COLO668 (cell line): ENCODE measurements around the gene CELSR1.

Experiments
- DNase-seq: peaks from one replicate; lab custom pipeline; 2025; ENCODE audit not compliant: unreplicated experiment; lab: John Stamatoyannopoulos, UW

Gene CELSR1, protein sequence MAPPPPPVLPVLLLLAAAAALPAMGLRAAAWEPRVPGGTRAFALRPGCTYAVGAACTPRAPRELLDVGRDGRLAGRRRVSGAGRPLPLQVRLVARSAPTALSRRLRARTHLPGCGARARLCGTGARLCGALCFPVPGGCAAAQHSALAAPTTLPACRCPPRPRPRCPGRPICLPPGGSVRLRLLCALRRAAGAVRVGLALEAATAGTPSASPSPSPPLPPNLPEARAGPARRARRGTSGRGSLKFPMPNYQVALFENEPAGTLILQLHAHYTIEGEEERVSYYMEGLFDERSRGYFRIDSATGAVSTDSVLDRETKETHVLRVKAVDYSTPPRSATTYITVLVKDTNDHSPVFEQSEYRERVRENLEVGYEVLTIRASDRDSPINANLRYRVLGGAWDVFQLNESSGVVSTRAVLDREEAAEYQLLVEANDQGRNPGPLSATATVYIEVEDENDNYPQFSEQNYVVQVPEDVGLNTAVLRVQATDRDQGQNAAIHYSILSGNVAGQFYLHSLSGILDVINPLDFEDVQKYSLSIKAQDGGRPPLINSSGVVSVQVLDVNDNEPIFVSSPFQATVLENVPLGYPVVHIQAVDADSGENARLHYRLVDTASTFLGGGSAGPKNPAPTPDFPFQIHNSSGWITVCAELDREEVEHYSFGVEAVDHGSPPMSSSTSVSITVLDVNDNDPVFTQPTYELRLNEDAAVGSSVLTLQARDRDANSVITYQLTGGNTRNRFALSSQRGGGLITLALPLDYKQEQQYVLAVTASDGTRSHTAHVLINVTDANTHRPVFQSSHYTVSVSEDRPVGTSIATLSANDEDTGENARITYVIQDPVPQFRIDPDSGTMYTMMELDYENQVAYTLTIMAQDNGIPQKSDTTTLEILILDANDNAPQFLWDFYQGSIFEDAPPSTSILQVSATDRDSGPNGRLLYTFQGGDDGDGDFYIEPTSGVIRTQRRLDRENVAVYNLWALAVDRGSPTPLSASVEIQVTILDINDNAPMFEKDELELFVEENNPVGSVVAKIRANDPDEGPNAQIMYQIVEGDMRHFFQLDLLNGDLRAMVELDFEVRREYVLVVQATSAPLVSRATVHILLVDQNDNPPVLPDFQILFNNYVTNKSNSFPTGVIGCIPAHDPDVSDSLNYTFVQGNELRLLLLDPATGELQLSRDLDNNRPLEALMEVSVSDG (N-terminal part only)

DNA sequence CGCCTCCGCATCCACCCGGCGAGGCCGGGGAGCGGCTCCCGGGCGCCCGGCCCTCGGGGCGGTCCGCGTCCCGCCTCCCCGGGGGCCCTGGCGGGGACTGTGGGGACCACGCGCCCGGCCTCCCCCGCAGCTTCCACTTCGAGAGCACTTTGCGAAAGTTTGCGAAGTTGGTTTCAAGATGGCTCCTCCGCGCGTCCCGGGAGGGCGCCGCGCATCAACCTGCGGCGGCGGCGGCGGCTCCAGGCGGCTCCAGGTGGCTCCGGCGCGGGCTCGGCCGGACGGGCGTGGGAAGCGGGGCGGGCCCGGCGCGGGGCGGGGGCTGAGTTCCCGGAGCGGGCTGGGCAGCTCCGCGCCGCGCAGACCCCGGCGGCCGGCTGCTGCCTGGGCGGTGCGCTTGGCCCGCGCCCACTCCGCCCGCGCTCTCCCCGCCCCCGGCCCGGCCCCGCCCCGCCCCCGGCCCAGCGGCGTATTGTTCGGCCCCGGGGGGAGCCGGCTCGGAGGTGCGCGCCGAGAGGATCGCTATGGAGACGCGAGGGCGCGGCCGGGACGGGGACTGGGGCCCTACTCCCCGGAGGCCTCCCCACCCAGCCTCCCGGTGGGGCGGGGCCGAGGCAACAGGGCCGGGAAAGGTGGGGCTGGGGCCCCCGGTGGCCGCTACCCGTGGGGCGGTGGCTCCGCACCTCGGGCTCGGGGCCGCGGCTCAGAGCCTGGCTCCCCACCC lies at the start of gene CELSR1:
CELSR1 (minus strand) TSS at position 396 of the 721 bp plus-strand sequence. CDS start 450 bp downstream, outside the sequence.
- DNase-seq, result peak; percentile 74

DNA sequence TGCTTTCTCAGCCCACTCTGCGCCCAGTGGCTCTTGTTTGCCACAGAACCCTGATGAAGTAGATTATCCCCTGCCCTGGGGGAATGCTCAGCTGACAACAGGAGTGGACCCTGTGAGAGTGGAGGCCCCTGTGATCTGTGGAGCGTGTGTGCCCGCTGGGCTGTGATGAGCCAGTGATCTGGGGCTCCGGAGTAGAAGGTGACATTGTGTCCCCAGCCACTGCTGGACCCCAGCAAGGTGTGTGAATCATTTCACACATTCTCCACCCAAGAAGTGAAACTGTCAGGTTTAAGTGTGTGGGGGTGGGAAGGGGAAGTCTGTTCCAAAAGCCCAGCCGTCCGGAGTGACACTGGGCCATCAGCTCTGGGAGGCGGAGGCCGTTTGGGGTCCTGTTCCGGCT lies 49.6 kb upstream of the CELSR1 start:
- no peak for DNase-seq

DNA sequence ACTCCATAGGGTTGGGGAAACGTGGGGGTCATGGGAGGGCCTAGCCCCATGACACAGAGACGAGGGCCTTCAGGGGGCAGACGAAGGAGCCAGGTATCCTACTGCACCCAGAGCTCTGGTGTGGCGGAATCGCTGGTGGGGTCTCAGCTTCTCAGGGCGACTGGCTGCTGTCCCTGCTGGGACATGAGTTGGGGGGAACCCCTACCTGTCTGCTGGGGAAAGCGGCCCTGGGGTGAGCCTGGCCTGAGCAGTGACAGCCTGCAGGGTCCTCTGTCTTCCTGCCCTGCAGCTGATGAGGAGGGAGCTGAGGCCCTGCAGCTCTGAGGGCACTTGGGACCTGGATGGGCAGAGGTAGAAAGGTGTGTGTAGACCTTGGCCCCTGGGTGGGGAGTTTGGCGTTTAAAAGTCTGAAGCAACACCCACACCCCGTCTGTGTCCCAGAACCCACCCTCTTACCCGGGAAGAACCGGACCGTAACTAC lies 49.2 kb upstream of the CELSR1 start:
- DNase-seq, result no peak

DNA sequence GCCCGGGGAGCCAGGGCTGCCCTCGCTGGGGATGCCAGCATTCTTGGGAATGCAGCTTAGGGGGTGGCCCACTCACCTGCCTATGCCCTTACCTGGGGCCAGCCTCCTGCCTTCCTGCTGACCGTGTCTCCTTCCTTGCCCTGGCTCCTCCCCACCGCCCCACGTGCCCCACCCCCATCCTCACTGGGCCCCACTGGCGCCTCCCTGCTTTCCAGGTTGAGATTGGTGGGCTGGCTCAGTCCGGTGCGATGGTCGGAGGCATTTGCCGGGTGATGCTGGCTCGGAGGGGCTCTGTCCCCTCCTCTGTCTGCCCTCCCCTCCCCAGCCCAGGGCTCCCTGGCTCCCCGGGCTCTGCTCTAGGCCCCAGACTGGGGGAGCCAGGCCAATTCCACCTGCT lies 48.7 kb upstream of the CELSR1 start:
- DNase-seq, result no peak

DNA sequence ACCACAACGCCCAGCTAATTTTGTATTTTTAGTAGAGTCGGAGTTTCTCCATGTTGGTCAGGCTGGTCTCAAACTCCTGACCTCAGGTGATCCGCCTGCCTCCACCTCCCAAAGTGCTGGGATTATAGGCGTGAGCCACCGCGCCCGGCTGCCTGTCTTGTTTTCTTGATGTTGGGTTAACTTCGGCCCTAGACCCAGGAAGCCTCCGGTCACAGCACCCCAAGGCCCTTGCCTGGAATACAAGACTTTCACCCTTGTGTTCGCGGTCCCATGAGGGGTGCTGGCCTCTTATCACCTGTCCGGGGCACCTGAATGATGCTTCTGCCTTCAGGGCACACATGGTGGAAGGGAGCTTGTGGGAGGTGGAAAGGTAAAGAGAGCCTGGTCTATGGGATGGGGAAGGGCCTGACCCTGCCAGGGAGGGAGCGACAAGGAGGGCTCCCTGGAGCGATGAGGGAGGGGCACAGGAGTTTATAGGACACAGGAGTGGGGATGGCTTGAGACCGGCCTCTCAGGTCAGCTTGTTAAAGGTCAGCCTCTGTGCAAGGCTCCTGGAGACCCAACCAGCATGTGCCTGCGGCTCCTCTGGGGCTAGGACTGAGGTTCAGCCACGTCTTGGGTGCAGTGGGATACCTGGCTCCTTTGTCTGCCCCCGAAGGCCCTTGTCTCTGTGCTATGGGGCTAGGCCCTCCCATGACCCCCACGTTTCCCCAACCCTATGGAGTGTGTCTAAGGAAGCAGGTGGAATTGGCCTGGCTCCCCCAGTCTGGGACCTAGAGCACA lies 48.1 kb upstream of the CELSR1 start:
- DNase-seq, result no peak

DNA sequence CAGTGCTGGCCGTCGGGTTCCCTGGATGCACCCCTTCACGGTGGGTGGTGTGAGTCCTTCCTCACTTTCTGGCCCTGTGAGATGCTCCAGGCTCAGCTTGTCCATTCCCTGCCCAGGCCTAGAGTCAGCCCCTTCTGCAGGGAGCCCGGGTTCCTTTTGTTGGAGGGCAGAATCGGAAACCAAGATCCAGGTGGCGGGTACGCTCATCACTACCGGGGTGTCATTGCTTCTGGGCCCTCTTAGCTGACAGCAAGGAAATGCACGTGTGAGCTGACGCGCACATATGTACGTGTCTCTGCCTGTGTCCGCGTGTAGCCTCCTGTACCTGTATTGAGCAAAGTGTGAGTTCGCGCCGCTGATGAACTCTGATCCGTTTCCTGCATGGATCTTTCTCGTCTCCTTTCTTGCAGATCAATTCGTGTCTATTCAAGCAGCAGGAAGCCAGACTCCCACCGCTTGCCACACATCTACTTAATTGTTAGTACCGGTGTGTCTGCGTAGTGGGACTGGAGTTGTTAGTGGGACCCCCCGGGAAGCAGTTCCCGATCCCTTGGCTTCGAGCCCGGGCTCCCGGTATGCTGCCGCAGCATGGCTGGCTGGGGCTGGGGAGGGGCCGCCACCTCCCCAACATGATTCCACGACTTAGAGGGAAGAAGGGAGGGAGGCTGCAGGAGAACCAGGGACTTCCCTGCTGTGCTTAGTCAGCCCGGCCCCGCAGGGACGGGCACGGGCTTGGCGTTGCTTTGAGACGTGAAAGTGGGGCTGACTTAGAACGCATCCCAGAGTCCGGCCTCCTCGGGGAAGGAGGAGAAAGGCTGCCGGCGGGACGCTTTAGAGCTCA lies 46.9 kb upstream of the CELSR1 start:
- no peak for DNase-seq

DNA sequence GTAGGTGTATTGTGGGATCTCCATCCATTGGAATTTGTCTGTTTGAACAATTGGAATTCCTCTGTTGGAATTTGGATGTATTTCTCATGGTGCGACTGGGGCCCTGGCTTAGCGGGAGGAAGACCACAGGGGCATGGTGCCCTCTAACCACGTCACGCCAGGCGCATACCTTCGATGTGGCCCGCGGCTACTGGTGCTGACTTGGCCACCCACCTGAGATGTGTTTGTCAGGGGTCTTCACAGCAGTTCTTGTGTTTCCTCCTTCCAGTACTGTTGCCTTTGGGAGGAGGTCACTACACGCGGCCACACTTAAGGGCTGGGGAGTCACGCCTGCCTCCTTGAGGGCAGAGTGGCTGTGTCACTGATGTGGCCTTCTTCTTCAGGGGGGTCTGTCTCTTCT lies 46.2 kb upstream of the CELSR1 start:
- no peak for DNase-seq

DNA sequence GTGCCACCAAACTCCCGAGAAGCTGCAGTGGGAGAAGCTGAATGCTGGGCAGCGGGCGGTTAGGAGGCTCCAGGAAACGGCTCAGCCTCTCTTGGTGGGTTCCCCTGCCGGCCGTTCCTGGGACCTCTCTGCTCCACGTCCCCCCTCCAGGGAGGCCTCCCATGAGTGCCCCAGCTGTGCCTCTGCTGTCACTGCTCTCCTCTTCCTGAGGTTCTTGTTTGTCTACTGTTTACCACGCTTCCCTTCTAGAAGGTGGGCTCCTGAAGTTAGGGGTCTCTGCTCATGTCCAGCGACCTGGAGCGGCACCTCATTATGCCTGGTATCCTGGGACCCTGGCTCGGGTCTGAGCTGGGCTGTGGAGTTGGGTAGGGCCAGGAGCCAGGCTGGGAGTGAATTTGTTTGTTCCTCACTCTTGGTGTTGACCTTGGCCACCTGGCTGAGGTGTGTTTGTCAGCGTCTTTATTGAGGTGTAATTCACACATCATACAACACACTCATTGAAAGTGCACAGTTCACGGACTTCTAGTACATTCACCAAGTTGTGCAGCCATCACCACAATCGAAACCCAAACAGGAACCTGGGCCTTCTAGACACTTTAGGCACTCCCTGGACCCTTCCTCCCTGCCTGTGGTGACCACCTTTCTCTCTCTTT lies 45.0 kb upstream of the CELSR1 start:
- peak; percentile 37 for DNase-seq

DNA sequence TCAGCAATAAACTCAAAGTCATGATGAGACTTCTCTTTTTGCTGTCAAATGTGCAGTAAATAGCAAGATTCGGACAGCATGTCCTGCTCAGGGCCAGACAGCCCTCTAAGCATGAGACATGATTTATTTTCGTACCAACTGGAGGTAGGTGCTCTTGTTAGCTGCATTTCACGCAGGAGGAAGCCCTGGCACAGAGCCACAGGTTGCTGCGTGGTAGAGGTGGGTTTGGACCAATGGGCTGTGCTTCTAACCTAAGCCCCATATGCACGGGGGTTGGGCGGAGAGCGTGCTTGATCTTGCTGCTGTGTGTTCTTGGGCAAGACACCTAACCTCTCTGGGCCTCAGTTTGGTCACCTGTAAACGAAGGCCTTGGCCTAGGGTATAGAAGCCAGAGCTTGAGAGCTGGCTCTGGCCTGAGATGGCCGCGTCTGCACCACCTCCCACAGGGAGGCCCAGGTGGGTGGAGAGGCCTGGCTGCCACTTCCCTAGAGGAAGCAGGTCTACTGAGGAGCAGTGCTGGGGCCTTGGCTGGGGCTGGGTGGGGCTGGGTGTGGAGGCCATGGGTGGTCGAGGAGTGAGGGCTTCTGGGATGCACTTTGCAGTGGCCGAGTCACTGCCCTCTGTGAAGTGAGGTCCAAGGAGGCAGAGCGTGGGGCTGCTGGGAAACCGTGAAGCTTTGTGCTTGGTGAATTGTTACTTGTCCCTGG lies 44.3 kb upstream of the CELSR1 start:
- no peak for DNase-seq

DNA sequence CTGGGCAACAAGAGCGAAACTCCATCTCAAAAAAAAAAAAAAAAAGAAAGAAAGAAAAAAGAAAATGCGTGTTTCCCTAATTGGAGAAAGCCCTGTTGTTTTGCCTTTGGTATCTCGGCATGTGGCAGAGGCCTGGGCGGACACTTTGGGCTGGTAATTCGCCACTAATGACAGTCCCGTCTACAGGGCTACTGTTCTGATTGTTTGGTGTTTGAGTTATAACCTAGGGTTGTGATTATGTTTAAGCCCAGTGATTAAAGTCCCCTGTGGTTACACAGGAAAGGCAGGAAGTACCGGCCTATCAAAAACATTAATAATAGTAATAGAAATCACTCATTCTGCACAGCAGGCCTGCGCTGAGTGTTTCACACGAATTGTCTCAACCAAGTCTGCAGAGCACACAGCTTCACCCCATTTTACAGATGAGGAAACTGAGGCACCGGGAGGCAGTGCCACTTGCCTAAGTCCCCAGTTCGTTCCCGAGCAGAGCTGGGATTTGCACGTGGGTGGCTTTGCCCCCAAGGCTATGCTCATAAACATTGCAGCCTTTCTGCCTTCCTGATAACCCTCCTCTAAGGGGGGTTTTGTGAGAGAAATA lies 43.6 kb upstream of the CELSR1 start:
- DNase-seq, result no peak

DNA sequence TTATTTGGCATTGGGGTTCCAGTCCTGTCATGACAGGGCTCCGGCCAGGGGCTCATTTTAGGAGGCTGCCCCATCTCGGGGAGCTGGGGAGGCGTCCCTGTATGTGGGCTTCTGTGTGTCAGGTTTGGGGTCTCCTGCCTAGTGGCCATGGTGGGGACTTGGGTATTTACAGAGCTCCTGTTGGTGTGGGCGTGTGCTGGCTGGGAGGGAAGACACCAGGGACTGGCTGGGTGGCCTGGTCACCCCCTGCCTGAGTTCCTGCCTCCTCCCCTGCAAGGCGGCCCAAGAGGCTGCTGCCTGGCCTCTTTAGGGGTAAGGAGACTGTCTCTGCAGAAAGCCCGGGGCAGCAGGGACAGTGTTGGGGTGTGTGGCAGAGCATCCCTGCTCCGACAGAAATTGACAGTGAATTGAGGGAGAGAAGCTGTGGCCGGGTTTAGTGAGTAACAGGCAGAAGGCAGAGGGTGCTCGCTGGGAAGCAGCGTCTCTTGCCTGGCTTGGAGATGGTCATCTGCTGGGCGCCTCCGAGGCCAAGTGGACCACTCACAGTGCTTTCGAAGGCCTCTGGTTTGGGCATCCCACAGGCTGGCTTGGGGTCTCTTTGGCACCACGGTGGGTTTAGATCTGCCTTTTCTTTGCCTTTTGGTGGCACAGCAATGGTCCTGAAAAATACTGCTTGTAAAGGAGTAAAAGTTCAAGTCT lies 42.5 kb upstream of the CELSR1 start:
- DNase-seq, result no peak

DNA sequence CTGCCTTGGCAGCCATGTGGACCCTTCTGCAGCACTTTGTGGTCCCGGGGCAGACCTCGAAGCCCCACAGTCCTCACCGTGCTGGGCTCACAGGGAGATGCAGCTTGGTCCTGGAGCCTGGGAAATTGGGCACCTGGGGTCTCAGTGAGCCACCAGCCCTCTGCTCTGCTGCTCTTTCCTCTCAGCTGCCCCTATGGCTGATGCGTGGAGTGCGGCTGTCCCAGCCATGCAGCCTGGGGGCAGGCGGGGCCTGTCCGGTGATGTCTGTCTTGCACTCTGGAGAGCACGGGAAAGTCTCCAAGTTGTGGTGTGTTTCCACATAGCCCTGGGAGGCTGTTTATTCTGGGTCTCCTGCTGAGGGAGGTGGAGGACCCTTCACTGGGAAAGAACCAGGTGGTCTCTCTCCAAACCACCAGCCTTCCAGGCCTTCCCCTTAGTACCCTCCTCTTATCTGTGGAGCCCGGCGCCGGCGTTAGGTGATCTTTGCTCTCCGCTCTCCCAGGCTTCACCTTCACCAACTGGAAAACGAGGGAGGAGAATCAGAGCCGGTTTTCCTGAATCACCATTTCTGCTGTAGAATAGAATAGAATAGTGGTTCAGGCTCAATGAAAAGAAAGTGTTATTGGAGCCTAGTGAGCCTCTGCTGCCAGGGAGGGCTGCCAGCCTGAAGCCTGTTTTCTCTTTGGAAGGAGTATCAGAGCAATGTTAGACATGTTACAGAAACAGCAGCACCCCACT lies 41.6 kb upstream of the CELSR1 start:
- DNase-seq, result peak; percentile 25

DNA sequence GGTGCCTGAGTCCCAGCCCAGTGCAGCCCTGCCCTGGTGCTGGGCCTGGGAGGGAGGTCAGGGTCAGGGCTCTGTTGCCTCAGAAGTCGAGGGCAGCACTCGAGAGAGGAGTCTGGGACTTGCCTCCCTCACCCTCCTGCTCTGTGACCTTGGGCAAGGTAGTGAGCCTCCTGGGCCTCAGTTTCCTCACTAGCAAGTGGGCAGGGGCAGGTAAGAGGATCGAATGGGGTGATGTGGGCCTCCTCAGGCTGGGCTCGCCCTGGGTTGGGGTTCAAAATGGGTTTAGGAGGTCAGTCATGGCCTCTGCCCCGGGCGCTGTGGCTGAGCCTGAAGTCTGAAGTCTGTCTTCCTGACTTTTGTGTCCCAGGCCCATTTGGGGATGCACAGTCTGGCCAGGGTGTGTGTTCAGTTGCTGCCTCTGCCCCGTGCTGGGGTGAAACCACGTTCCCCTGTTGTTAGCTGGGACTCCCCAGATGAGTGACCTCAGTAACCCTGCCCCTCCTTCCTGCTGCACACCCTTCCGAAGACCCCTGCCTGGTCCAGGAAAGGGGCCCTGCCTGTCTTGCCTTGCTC lies 40.9 kb upstream of the CELSR1 start:
- no peak for DNase-seq

DNA sequence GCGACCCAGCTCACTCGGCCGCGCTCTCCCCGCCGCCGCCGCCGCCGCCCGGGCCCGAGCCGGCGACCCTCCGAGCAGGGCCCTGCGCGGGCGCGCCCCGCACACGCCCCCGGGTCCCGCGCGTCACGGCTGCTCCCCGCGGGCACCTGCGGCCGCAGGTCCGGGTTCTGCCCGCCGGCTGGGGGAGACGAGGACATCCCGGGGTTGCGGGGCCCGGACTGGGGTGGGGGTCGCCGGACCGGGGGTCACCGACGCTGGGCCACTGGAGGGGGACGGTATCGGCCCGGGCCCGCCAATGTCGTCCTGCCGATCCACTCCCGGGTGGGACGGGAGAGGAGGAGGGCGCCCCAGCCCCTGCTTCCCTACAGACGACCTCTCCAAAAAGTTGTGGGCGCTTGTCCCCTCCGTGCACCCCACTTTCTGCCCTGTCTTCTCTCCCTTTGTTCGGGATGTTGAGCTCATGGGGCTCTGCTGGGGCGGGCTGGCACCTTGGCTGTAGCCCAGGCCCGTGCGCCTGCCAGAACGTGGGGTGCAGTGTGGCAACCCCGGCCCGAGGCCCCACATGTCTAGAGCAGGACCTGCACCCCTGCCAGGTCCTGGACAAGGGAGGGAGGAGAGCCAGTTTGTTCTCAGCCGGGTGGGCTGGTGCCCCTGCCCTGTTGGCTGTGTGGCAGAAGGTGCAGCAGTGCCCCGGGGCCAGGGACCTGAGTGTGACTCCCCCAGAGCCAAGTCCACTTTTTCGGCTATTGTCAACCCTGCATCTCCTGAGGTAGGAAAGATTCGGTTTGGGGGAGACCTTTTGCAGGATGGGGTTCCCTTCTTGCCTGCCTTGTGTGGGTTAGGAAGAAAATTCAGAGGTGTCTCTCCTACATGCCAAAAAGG lies 40.2 kb upstream of the CELSR1 start:
- peak; percentile 57 for DNase-seq
